Type B pancreatic cell (in vitro differentiated cells): ENCODE measurements around the gene MYO18A. TPM values are rescaled to one million over a fixed set of nuclear protein-coding genes. Genes with fewer than 3 reads are reported as not detected.
"Not testable (repeated sequence)": the region's sequence is repeated elsewhere in the genome, so short reads cannot be mapped to it uniquely, and the experiment has no call there.

Source experiments
- DNase-seq: peaks from one replicate; pipeline ENCODE4 v3.0.0; 2021; ENCODE audit warnings: mixed read lengths; ENCODE audit not compliant: unreplicated experiment; ENCODE audit errors: extremely low spot score
- H3K27ac Mint-ChIP-seq: 2 replicates; pipeline ENCODE4 v1.8.0; 2021; ENCODE audit warnings: mild to moderate bottlenecking, mixed read lengths
- H3K27me3 Mint-ChIP-seq: 2 replicates; pipeline ENCODE4 v1.8.0; 2021; ENCODE audit warnings: mixed read lengths
- H3K36me3 Mint-ChIP-seq: 2 replicates; pipeline ENCODE4 v1.8.0; 2021; ENCODE audit warnings: mixed read lengths
- H3K4me1 Mint-ChIP-seq: one replicate; pipeline ENCODE4 v1.8.0; 2021; ENCODE audit warnings: mixed read lengths; ENCODE audit not compliant: unreplicated experiment
- H3K4me3 Mint-ChIP-seq: 2 replicates; pipeline ENCODE4 v1.8.0; 2021; ENCODE audit warnings: mild to moderate bottlenecking, mixed read lengths
- H3K9me3 Mint-ChIP-seq: 2 replicates; pipeline ENCODE4 v1.8.0; 2021; ENCODE audit warnings: mixed read lengths
- total RNA-seq: library from RNA; stranded (reverse); gene quantifications from 2 replicates; pipeline ENCODE4 v1.2.1, GENCODE V29; 2021; ENCODE audit warnings: low replicate concordance
- TF ChIP-seq, protein P1 (sequence below): fragments of 200-600 bp; sonication (generic); conservative IDR thresholded peaks from 2 replicates; pipeline ENCODE4 v1.5.0; 2021; ENCODE audit warnings: antibody characterized with exemption, mild to moderate bottlenecking

The MYO18A gene
- total RNA-seq, 1 donor from 2014 or later = 46.6 TPM

DNA sequence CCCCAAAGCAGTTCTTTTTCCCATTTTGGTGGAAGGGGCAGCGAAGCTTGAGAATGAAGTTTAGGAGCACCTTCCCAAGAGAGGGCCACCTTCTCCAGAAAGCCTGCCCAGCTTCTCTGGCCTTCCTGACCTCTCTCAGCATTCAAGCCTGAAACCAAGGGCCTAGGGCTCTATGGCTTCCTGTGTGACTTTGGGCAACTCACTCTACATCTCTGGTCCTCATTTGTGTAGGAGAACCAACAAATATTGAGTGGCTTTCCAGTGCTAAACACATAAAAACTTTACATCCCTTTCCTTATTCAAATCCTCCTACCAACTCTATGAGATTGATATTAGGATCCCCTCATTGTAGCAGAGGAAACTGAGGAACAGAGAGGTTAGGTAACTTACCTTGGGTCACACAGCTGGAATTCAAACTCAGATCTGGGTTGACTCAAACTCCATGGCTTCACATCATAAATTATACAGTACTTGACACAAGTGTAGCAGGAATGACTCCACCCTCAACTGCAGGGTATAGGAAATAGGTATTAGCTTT is 32.0 kb upstream of the MYO18A start:
- Mint-ChIP-seq H3K27me3 (no peaks in the 10 kb centered on the region), H3K4me1 (no peaks in the 10 kb centered on the region), H3K9me3 (no peaks in the 10 kb centered on the region), H3K4me3 (no peak overlapping the region), H3K27ac (no peak overlapping the region), H3K36me3 (no peaks in the 10 kb centered on the region)
- DNase-seq = no peak
- TF ChIP-seq, protein P1, sequence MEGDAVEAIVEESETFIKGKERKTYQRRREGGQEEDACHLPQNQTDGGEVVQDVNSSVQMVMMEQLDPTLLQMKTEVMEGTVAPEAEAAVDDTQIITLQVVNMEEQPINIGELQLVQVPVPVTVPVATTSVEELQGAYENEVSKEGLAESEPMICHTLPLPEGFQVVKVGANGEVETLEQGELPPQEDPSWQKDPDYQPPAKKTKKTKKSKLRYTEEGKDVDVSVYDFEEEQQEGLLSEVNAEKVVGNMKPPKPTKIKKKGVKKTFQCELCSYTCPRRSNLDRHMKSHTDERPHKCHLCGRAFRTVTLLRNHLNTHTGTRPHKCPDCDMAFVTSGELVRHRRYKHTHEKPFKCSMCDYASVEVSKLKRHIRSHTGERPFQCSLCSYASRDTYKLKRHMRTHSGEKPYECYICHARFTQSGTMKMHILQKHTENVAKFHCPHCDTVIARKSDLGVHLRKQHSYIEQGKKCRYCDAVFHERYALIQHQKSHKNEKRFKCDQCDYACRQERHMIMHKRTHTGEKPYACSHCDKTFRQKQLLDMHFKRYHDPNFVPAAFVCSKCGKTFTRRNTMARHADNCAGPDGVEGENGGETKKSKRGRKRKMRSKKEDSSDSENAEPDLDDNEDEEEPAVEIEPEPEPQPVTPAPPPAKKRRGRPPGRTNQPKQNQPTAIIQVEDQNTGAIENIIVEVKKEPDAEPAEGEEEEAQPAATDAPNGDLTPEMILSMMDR = no peak

DNA sequence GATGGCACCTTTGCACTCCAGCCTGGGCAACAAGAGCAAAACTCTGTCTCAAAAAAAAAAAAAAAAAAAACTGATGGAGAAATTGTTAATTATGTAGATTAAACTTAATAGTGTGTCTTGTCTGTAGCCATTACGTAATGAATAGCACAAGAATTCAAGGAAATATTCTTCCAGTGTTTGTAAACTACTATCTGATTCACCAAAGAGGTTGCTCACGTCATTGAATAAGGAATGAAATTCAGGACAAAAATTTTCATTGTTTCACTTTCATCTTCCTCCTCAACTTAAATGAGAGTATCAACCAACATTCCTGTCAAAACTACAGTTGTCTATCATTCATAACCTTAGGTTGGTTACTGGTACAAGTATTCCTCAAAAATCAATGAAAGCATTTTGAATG is 30.7 kb upstream of the MYO18A start:
- Mint-ChIP-seq H3K9me3 (no peaks in the 10 kb centered on the region), H3K27me3 (no peaks in the 10 kb centered on the region), H3K36me3 (no peaks in the 10 kb centered on the region), H3K4me1 (no peaks in the 10 kb centered on the region), H3K27ac (no peak overlapping the region), H3K4me3 (no peak overlapping the region)
- TF ChIP-seq, protein P1 = no peak
- no peak for DNase-seq

DNA sequence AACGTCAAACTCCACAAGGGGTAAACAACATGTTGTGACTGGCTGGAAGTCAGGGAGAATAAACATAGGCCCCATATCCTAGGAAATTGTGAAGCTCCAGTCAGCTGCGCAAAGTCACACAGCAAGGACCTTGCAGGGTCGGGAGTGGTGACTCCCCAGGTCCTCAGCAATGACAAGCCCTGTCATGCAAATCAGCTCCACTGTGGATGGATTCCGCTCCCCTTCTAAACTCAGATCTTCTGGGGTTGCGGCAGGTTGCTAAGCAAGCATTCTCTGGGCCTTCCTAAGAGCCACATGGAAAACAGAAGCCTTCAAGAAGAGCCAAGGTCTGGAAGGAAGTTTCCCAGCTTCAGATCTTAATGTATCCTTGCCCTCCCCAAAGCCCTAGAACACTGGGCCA is 28.9 kb upstream of the MYO18A start:
- H3K36me3 Mint-ChIP-seq = no peaks in the 10 kb centered on the region
- no peaks in the 10 kb centered on the region for H3K4me1 Mint-ChIP-seq
- TF ChIP-seq, protein P1 = no peak
- no peaks in the 10 kb centered on the region for H3K27me3 Mint-ChIP-seq
- no peak overlapping the region for H3K4me3 Mint-ChIP-seq
- no peak overlapping the region for H3K27ac Mint-ChIP-seq
- DNase-seq = no peak
- H3K9me3 Mint-ChIP-seq = no peaks in the 10 kb centered on the region

DNA sequence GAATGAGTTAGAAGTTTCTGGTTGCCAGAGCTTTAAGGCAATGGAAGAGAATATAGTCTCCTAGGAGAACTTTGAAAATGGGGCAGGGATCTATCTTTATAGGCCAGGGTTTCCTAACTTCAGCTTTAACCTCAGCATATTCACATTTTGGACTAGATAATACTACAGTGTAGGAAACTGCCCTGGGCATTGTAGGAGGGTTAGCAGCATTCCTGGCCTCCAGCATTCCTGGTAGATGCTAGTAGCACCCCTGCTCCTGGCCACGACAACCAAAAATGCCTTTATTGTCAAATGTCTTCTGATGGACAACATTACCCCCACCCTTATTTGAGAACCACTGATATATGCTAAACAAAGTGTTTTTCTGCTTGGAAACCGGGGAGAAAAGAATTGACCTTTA is 27.8 kb upstream of the MYO18A start:
- Mint-ChIP-seq H3K4me3 (no peak overlapping the region), H3K36me3 (no peaks in the 10 kb centered on the region), H3K4me1 (no peaks in the 10 kb centered on the region), H3K27me3 (no peaks in the 10 kb centered on the region), H3K9me3 (no peaks in the 10 kb centered on the region), H3K27ac (no peak overlapping the region)
- TF ChIP-seq, protein P1 = no peak
- no peak for DNase-seq

DNA sequence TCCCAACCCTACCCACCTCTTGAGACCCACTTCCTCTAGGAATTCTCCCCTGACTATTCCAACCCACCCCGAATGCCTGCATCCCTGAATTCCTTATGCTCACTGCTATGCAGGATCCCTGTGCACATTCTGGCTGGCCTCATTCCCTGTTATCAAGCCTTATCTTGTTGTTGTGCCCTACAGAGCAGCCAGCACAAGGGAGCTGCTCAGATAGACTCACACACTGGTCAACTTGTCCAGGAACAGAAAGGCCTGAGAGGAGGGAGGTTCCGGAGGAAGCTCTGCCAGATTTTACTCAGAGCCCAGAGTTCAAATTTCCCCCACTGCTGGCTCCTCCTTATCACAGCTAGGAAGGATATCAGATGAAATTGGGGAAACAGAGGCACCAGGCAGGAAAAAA is 24.8 kb upstream of the MYO18A start:
- DNase-seq = no peak
- TF ChIP-seq, protein P1 = no peak
- H3K9me3 Mint-ChIP-seq = no peaks in the 10 kb centered on the region
- H3K27ac Mint-ChIP-seq = no peak overlapping the region
- no peaks in the 10 kb centered on the region for H3K4me1 Mint-ChIP-seq
- peaks cover 5% of the 10 kb centered on the region for H3K27me3 Mint-ChIP-seq
- no peaks in the 10 kb centered on the region for H3K36me3 Mint-ChIP-seq
- no peak overlapping the region for H3K4me3 Mint-ChIP-seq

DNA sequence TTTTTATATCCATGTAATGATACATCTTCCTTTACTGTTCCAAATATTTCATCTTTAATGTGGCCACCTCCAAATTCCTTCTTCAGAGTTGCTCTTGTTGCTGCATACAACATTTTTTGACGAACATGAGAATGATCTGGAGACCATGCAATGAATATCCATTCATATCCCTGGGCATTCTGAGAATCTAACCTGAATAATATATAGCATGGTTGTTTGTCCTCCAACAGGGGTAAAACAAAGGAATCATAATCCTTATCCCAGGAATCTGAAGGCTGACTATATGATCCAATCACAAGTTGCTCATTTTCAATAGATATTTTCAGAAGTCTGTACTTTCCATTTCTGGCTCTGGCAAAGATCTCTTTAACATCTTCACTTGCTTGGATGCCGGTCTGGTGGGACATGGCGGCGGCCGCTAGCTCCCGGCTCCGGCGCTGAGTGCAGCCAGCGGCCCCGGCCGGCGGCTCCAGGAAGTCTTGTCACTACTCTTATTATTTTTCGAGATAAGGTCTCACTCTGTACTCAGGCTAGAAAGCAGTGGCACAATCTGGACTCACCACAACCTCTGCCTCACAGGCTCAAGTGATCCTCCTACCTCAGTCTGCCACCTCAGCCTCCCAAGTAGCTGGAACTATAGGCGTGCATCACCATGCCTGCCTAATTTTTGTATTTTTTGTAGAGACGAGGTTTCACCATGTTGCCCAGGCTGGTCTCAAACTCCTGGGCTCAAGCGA is 24.0 kb upstream of the MYO18A start:
- not testable (repeated sequence) for H3K4me3 Mint-ChIP-seq, H3K4me1 Mint-ChIP-seq

More for the DNA sequence above, 24.0 kb upstream of the MYO18A start:
- not testable (repeated sequence) for H3K27ac Mint-ChIP-seq, H3K9me3 Mint-ChIP-seq, H3K36me3 Mint-ChIP-seq, H3K27me3 Mint-ChIP-seq, DNase-seq
